Activated CD4-positive, alpha-beta T cell treated with anti-CD3 and anti-CD28 coated beads, Interleukin-10, Interleukin-2, amounts not matched to agents 100 ng/mL and 50 ng/mL, durations not matched to agents 16 hours and 8 hours (primary cell): ENCODE data around the gene IQCH.
"Not testable (repeated sequence)": the region's sequence is repeated elsewhere in the genome, so short reads cannot be mapped to it uniquely, and the experiment has no call there.

Experiments used
- DNase-seq: peaks from one replicate; pipeline ENCODE4 v3.0.0-alpha.2; 2020

Gene IQCH

DNA sequence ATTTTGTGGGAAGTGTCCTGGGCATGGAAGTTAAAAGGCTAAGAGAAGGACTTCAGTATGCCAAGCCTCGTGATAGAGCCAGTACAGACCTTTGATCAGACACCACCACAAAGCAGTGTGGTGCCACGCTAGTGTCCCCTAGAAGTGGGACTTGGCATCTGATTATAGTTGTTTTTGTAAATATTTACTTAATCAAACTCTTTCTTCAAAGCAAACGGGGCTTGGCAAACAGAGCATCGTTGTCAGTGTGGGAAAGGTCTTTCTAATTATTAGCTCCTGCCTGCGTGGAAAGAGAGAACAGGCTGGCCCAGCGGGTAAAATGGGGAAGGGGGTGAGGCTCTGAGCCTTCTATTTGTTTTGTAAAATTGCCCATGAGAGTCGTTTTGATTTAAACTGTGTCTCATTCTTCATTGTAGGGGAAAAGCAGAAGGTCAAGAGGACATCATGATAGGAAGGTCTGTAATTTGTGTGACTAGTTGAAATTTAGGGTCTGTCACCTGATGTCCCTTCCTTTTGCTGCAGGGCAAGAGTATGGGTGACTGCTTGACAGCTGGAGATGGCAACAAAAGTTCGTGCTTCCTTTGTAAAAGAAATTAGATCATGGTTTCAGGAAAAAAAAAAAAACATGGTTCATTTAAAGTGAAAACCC, 105.0 kb downstream of the IQCH start:
- no peak for DNase-seq

DNA sequence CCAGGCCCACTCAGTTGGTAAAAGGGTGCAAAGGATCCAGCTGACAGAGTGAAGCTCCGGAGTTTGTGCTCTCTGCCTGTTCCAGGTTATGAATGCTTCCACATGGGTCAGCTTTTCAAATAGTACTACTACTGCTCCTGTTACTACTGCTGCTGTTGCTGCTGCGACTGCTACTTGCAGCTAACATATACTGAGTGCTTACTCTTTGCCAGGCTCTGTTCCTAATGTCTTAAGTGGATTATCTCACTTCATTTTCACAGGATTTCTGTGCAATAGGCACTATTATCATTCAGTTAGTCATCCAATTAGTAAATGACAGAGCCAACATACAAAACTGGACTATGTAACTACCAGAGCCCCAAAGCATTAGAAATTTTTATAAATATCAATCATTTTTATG, 106.5 kb downstream of the IQCH start:
- DNase-seq: no peak

DNA sequence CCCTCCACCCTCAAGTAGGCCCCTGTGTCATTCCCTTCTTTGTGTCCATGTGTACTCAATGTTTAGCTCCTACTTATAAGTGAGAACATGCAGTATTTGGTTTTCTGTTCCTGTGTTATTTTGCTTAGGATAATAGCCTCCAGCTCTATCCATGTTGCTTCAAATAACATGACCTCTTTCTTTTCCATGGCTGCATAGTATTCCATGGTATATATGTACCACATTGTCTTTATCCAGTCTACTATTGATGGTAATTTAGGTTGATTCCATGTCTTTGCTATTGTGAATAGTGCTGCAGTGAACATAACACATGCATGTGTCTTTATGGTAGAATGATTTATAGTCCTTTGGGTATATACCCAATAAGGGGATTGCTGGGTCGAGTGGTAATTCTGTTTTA, 109.1 kb downstream of the IQCH start:
- DNase-seq: not testable (repeated sequence)

DNA sequence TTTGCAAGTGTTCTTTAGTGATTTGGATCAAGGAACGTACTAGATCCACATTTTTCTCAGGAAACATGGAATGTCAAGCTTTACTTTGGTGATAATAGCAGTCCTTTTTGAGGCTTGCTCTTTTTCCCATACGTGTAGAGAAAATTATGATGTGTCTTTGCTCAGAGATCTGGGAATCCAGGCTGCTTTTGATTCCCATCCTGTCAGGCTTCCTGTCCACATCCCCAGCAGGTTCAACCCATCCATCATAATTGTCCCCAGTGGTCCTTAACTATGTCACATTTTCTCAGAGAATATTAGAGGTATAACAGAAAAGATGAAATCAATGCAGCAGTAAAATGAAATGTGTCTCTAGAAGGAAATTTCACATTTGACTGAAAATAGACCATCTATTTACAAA, 111.4 kb downstream of the IQCH start:
- DNase-seq: no peak

DNA sequence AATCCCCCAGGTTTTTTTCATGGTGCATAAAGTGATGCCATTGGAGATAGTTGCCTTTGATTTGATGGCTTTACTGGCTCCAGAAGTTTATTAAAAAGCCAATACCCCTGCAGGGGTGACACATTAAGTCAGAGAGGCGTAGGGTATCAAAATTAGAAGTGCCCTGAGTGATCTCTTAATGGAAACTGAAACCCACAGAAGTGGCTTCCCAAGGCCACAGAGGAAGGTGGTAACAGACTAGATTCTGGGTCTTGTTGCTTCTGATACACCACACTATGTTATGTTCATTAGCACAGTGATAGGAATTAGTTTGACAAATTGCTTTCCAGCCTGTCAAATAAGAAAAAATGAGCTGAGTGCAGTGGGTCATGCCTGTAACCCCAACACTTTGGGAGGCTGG, 112.3 kb downstream of the IQCH start:
- DNase-seq: peak; percentile 26

DNA sequence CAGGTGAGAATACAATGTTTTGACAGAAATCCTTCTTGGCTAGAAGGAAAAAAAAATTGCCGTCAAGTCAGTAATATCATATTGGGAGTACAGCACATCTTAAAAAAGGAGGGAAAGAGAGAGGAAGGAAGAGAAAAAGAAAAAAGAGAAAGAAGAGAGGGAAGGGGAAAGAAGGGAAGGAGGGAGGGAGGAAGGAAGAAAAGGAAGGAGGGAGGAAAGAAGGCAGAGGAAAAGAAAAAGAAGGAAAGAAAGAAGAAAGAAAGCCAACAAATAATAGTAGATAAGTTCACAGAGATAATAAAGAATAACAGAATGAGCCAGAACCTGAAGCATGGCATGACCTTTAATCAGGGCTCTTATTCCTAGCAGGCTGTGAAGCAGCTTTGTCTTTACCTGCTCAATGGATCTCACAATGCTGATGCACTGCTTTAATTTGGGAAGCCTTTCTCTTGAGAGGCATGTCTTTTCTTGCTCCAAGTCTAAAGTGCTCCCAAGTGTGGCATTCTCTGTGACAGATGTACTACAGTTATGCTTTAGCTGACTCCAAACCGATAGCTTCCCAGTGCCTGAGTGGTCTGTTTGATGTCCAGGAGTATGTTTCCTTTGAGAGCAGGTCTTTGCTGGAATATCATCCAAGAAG, 114.9 kb downstream of the IQCH start:
- DNase-seq: no peak

DNA sequence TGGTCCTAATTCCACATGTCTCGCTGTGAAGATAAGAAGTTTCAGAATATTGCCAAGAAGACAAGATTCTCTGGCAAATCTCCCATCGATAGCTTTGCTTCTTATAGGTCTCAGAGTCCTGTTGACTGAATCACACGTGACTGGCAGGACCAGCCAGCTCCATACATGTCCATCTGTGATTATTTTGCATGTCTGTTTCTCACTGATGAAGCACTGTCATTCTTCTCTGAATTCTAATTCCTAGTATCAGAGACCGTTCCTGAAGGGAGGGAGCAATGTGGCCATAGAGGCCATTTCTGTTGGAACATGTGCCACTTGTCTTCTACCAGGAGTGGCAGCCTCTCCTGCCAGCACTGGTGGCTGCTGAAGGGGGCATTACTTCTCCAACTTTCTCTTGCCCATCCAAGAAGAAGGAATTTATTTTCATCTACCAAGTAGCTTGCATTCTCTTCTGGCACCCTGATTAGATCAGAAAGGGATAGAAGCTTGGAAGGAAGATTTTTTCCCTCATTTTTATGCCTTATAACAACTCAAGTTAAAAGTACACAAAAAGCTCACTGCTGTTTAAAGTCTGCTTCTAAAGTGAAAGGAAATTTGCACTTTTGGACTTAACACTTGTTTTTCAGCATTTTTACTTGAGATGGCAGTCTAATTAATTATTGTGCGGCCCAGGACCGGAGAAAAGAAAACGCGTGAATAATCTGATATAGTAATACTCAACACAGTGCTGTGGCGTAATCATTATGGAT, 115.8 kb downstream of the IQCH start:
- no peak for DNase-seq

DNA sequence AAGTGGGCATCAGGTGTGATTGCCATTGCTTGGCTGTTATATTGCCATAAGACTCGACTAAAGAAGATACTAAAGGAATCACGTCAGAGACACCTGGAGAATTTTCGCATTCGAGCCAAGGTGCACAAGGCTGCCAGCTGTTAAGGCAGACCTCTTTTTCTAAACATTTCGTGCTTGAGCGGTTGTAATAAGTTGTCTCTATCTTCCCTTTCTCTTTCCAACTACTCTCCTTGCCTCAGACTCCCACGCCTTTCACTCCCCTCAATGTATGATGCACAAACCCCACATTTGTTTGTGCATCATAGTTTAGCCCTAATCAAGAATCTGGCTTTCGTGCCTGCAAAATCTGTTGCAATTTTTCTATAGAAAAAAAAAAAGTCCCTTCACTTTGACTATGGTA, 118.0 kb downstream of the IQCH start:
- no peak for DNase-seq

DNA sequence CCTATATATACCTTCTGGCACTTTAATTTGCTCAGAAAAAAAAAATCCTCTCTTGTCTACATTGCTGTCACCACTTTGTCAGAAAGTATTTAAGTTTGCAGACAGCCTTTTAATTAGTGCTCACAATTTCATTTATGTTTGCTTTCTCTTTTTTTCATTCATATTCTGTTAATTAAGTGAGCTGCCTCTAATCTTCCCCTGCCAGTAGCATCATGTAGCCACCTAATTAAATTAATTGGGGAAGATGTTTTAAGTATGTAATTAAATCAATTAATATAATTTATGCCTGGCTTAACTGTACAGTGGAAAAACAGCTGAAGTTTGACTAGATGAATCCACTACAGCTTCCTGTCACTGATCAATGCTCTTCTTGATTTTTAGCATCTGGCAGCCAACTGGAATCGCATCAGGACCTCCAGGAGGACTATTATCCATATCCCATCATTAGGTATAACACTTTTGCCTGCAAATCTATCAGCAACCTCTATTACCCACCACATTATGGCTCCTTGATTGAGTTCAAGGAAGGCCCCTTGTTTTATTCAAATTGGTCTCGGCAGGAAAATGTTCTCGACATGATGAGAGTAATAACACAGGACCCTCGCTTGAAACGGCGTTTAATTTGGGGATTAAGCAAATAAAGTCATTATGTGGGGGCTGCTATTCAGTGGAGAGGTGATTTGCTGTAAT, 118.5 kb downstream of the IQCH start:
- no peak for DNase-seq

DNA sequence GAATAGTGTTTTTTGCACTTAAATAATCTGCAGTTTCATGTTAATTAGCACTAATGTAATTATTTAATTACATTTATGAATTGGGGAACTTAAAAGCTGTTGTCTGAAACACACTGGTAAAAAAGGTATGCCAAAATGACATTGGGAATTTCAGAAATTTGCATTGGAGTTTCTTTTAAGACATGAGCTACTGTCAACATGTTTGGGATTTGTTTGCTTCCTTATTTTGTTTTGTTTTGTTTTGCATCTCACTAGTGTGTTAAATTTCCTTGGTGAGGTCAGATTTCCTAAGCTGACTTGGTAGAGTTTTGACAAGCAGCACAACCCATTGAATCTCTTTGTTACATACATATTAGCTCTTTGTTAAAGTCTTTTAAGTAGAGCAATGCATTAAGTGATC, 119.4 kb downstream of the IQCH start:
- no peak for DNase-seq

DNA sequence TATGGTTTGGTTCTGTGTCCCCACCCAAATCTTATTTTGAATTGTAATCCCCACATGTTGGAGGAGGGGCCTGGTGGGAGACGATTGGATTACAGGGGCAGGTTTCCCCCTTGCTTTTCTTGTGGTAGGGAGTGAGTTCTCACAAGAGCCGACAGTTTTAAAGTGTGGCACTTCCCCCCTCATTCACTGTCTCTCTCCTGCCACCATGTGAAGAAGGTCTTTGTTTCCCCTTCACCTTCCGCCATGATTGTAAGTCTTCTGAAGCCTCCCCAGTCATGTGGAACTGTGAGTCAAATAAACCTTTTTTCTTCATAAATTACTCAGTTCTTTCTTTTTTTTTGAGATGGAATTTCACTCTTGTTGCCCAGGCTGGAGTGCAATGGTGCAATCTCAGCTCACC, 124.9 kb downstream of the IQCH start:
- DNase-seq: no peak

DNA sequence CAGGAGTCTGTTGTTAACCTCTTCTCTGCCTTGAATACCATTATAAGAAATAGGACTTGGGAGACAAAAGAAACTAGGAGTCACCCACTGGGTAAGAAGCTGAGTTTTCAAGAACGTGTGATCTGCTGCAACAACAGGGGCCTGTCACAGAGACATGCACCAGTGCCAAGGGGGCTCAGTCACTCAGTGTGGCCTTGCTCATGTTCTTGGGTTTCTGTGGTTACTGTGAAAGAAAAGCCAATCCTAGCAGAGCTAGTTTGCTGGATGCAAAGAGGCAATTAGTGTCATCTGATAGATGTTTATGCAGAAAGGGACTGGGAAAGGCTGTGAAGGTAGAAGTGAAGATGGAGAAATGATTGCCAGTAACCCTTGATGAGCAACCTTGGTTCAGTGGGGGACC, 126.3 kb downstream of the IQCH start:
- DNase-seq: no peak

DNA sequence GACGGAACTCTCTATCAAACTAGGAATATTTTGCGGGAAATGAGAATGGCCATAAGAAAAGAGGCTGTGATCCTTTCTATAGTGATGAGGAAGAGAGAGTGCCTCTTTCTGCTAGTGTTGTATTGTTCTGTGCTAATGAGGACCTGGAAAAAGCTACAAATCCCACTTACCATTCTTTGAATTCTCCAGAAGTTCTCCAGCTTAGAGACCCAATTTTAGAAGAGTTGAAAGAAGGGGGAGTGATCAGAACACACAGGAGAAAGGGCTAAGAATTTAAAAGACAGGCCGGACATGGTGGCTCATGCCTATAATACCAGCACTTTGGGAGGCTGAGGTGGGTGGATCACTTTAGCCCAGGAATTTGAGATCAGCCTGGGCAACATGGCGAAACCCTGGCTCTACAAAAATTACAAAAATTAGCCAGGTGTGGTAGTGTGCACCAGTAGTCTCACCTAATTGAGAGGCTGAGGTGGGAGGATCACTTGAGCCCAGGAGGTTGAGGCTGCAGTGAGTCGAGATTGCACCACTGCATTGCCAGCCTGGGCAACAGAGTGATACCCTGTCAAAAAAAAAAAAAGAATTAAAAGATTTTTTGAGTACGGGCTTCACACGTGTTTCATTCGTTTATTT, 126.9 kb downstream of the IQCH start:
- no peak for DNase-seq

DNA sequence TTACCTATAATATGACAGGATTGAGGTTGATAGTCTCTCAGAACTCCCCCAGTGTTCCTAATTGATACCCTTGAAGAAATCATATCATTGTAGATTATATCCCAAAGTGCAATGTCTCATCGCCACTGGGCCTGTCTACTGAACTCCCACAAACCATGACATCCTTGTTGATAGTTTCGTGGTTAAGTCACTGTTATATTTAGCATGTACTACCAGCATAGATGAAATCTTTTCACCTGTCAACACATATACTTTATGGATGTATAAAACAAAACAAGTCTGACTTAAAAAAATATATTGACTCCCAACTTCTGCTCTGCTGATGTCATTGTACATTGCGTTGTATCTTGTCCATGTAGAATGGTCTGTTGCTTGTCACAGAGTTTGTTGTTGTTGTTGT, 128.1 kb downstream of the IQCH start:
- no peak for DNase-seq

DNA sequence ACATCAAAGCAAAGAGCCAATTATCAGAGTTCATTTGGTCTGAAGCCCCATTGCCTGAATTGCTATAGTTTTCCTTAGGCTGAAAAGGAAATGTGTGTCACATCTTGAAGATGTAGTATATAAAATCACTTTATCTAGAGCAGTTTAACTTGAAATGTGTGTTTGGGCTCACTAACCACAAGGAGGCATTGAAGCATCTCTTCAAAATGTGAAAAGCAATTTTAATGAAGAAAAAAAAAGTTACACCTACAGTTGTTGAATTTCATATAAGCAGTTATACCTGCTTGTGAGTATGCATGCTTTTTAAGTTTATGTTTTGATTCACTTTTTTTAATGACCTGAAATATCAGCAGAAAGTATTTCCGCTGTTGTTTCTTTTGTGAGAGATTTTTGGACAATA, 129.3 kb downstream of the IQCH start:
- DNase-seq: no peak

DNA sequence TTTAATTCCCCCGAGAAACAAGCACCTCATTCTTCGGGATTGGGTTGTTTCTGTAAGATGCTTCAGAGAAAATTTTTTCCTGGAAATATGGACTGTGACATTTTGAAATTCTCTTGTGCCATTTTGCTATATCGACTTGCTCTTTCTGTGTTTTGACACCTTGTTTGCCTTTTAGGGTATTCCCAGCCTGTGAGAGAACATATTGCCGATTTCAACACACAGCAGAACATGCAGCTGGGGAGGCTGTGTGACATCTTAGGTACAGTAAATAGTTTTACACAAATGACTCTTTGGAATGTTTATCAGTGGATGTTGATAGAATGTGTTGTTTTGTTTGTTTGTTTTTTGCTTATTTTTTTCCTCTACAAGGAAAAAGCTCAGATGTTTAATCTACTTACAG, 130.2 kb downstream of the IQCH start:
- DNase-seq: no peak

DNA sequence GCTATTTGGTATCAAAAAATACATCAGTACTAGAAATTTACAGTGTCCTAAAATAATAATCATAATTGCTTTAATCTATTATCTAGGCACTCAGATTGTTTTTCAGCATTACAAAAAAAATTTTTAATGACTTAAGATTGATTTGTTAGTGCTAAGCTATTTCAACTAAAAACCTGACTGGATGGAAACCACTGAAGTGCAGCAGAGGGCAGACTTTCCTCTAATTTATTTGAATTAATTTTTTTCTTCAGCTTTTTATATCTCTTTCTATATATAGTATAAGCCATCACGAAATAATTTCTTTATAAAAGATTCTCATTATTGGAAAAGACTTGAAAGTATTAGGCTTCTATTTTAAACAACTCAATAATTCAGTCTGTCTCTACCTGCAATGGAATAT, 131.4 kb downstream of the IQCH start:
- DNase-seq: no peak

DNA sequence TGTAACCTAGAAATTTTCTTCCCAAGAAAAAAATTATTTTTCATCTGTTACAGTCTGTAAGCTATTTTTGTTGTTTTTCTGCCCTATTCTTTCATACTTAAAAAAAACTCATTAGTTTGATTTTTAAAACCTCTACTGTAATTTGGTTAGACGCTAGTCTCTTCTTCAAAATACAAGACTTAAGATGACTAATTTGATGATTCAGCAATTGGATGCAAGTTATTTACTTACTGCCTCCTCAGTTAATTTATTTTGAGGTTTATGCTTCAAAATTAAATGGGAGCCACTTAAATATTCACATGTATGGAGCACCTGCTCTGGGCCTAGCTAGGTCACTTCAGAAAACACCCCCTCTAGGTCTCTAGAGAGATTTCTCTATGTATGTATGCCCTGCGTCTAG, 132.4 kb downstream of the IQCH start:
- DNase-seq: no peak

DNA sequence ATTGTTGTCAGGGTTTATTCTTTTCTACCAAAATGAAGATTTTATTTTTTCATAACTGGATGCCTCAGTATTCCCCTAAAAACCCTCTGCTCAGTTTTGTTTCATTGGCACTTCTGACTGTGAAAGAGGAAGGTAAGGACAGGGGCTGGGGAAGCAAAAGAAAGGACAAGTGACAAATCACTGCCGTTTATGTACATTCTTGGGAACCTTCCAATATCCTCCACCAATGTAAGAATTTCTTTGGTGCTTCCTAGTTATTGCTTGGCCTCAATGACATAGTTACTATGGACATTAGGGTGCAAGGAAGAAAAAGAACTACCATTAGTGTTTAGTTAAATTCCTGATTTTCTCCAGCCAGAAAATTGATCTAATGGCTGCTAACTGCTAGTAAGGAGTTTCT, 135.4 kb downstream of the IQCH start:
- no peak for DNase-seq

DNA sequence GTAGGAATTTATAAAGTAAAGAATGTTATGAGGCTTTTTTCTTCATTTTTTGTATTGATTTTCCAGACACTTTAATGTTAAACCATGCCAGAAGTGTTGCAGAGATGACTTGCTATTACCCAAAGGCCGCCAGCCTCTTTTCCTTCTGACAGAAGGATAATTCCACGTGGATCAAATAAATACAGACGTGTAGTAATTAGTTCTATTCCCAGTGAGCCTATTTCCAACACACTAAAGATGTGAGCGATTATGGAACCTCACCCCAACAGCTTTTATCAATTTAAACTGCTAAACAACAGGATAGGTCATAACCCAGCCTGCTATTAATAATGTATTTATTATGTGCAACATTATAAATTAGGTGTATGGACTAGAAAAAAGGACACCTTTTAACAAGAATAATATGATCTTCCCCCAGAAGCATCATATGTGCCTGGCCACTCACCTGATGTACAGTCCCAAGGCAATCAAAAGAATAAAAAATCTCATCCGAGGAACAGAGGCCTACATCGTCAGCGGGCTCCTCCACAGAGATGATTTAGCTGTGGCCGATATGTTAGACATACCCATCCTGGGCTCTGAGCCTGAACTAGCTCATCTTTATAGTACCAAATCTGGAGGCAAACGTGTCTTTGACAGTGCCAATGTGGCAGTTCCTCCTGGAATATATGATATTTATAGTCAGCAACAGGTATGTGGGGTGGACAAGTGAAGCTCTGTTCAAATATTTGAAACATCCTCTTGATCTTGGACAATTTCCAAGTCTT, 140.5 kb downstream of the IQCH start:
- DNase-seq: no peak

DNA sequence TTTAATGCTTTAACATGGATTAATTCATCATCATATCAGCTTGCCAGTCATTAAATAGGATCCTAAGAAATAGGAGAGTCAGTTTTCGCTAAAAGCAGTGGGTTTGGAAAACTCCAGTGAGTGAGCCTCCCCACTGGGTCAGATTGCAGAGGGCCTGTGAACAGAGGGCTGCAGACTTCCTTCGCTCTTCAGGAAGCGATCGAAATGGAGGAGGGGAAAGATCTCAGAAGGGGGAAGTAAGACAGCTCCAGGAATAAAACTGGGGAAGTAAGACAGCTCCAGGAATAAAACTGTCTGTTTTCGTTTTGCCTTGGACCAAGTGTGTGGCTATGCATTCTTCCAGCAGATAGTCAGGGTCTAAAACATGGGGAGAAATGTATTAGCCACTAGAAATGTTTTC, 141.5 kb downstream of the IQCH start:
- DNase-seq: no peak

DNA sequence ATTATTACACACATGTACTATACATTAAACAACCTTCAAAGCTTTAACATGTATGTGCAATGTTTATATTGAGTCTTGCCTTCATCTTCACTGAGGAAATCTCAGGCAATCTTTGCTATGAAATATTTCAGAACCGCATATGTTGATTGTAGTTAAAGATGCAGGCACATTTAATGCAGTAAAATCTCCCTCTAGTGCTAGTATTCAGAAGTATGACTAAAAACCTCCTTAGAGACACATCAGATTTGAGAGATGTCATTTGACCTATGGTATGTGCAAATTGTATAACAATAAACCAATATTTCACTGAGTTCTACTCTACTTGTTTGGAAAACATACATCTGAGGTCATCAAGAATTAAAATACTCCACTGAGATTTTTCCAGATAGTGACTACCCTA, 142.6 kb downstream of the IQCH start:
- no peak for DNase-seq

DNA sequence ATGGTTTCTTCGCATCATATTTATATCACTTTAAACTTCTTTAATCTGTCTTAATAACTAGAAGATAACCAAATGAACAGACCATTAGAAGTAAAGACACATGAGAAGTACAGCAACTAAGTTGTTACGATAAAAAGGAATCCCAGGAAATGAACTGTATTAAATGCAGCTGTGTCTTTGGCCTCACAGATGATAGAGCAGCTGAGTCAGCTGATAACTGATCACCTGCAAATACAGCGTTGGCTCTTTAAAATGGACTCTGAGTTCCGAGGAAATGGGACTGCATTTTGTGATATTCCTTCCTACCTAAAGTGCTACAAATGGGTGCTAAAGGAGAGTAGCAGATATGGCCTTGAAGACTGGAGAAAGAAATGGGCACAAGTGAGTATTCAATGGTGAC, 145.3 kb downstream of the IQCH start:
- no peak for DNase-seq
